GM23338 (cell line): ENCODE measurements around the gene FOXN4. TPM values are rescaled to one million over a fixed set of nuclear protein-coding genes. Genes with fewer than 3 reads are reported as not detected.
A peak's percentile ranks its signal among the peaks of the same experiment; 100 is the strongest.

Experiments
- ATAC-seq: fragments of 200-7000 bp; cut with Tn5 transposase; 3 replicates; pipeline ENCODE4 v1.9.1; 2020
- DNase-seq: peaks from one replicate; pipeline ENCODE4 v3.0.0-alpha.2; 2015; ENCODE audit warnings: low spot score
- H2AFZ ChIP-seq: fragments of 200-600 bp; sonication (generic); 2 replicates; pipeline ENCODE4 v1.8.0; 2016; ENCODE audit warnings: antibody characterized with exemption, mild to moderate bottlenecking, moderate library complexity
- H3F3A ChIP-seq: fragments of 200-600 bp; sonication (generic); replicated peaks from 2 replicates; pipeline ENCODE4 v1.8.0; 2017; ENCODE audit warnings: antibody characterized with exemption, mixed run types, low read depth
- H3K27ac ChIP-seq: fragments of 200-600 bp; sonication (generic); 2 replicates; pipeline ENCODE4 v1.6.1; 2016; ENCODE audit warnings: low read depth
- H3K27me3 ChIP-seq: fragments of 200-600 bp; sonication (generic); 2 replicates; pipeline ENCODE4 v1.8.0; 2016; ENCODE audit warnings: mild to moderate bottlenecking, mixed run types, moderate library complexity; ENCODE audit not compliant: insufficient read depth
- H3K36me3 ChIP-seq: fragments of 200-600 bp; sonication (generic); 2 replicates; pipeline ENCODE4 v1.8.0; 2016; ENCODE audit warnings: mild to moderate bottlenecking; ENCODE audit not compliant: insufficient read depth
- H3K4me1 ChIP-seq: fragments of 200-600 bp; sonication (generic); 2 replicates; pipeline ENCODE4 v1.8.0; 2016; ENCODE audit warnings: mild to moderate bottlenecking, moderate library complexity; ENCODE audit not compliant: insufficient read depth
- H3K4me2 ChIP-seq: fragments of 200-600 bp; sonication (generic); 2 replicates; pipeline ENCODE4 v1.7.1; 2017; ENCODE audit warnings: mixed run types
- H3K4me3 ChIP-seq: fragments of 200-600 bp; sonication (generic); 2 replicates; pipeline ENCODE4 v1.6.1; 2016; ENCODE audit warnings: mixed run types
- H3K79me2 ChIP-seq: fragments of 200-600 bp; sonication (generic); replicated peaks from 2 replicates; pipeline ENCODE4 v1.8.0; 2017; ENCODE audit warnings: mild to moderate bottlenecking; ENCODE audit not compliant: insufficient read depth
- H3K9me2 ChIP-seq: fragments of 200-600 bp; sonication (generic); 2 replicates; pipeline ENCODE4 v1.8.0; 2017; ENCODE audit not compliant: insufficient read depth
- H4K20me1 ChIP-seq: fragments of 200-600 bp; sonication (generic); replicated peaks from 2 replicates; pipeline ENCODE4 v1.8.0; 2017; ENCODE audit warnings: mild to moderate bottlenecking; ENCODE audit not compliant: insufficient read depth
- H3K27ac Mint-ChIP-seq: 2 replicates; pipeline ENCODE4 v1.8.0; 2020; ENCODE audit warnings: inconsistent platforms, mild to moderate bottlenecking, moderate library complexity, mixed read lengths
- H3K27me3 Mint-ChIP-seq: 3 replicates; pipeline ENCODE4 v1.8.0; 2022; ENCODE audit warnings: low read depth, mild to moderate bottlenecking, moderate library complexity, mixed read lengths, inconsistent platforms; ENCODE audit not compliant: insufficient read depth, poor library complexity
- H3K36me3 Mint-ChIP-seq: 3 replicates; pipeline ENCODE4 v1.8.0; 2021; ENCODE audit warnings: low read depth, mild to moderate bottlenecking, inconsistent platforms, moderate library complexity, mixed read lengths
- H3K4me1 Mint-ChIP-seq: 3 replicates; pipeline ENCODE4 v1.8.0; 2020; ENCODE audit warnings: mild to moderate bottlenecking, inconsistent platforms, mixed read lengths
- H3K4me3 Mint-ChIP-seq: 3 replicates; pipeline ENCODE4 v1.8.0; 2021; ENCODE audit warnings: moderate library complexity, mild to moderate bottlenecking, inconsistent platforms, mixed read lengths
- H3K9me3 Mint-ChIP-seq: 3 replicates; pipeline ENCODE4 v1.8.0; 2020; ENCODE audit warnings: moderate library complexity, mild to moderate bottlenecking, inconsistent platforms, mixed read lengths
- NANOG ChIP-seq: IDR thresholded peaks from 2 replicates; pipeline ENCODE4 v1.6.1; 2016; ENCODE audit warnings: antibody characterized with exemption, borderline replicate concordance
- long read RNA-seq: library from polyadenylated mRNA; unstranded; transcript quantifications from one replicate; pipeline ENCODE4 v2.0.0, GENCODE V29; 2020; ENCODE audit not compliant: unreplicated experiment
- polyA plus RNA-seq: library from polyadenylated mRNA; unstranded; fragments of >200 nt; fragmentation: Nextera tagmentation; extraction: Ambion mirVana; gene quantifications from 2 replicates; pipeline ENCODE4 v1.2.1, GENCODE V29; 2016
- total RNA-seq: library from RNA; depleted of rRNA; stranded (reverse); fragments of >200 nt; shearing (Covaris generic); gene quantifications from 2 replicates; pipeline ENCODE4 v1.2.3, GENCODE V29; 2014; rRNA removed
- TF ChIP-seq, protein P1 (sequence below): IDR thresholded peaks from one replicate; pipeline ENCODE4 v1.6.1; 2018; ENCODE audit warnings: antibody characterized with exemption; ENCODE audit not compliant: unreplicated experiment
- TF ChIP-seq, protein P2 (sequence below): IDR thresholded peaks from 2 replicates; pipeline ENCODE4 v1.6.1; 2016; ENCODE audit warnings: antibody characterized with exemption
- TF ChIP-seq, protein P3 (sequence below): fragments of 250-450 bp; sonication (Bioruptor Pico); IDR thresholded peaks from 2 replicates; pipeline ENCODE4 v1.5.0; 2020; ENCODE audit warnings: mild to moderate bottlenecking, moderate library complexity

Gene FOXN4, protein sequence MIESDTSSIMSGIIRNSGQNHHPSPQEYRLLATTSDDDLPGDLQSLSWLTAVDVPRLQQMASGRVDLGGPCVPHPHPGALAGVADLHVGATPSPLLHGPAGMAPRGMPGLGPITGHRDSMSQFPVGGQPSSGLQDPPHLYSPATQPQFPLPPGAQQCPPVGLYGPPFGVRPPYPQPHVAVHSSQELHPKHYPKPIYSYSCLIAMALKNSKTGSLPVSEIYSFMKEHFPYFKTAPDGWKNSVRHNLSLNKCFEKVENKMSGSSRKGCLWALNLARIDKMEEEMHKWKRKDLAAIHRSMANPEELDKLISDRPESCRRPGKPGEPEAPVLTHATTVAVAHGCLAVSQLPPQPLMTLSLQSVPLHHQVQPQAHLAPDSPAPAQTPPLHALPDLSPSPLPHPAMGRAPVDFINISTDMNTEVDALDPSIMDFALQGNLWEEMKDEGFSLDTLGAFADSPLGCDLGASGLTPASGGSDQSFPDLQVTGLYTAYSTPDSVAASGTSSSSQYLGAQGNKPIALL
- total RNA-seq = 0.35 TPM in 1 of 2 replicates, not detected in the other
- 0.43 and 0.47 TPM in 2 replicates for polyA plus RNA-seq
- long read RNA-seq = 0 reads

DNA sequence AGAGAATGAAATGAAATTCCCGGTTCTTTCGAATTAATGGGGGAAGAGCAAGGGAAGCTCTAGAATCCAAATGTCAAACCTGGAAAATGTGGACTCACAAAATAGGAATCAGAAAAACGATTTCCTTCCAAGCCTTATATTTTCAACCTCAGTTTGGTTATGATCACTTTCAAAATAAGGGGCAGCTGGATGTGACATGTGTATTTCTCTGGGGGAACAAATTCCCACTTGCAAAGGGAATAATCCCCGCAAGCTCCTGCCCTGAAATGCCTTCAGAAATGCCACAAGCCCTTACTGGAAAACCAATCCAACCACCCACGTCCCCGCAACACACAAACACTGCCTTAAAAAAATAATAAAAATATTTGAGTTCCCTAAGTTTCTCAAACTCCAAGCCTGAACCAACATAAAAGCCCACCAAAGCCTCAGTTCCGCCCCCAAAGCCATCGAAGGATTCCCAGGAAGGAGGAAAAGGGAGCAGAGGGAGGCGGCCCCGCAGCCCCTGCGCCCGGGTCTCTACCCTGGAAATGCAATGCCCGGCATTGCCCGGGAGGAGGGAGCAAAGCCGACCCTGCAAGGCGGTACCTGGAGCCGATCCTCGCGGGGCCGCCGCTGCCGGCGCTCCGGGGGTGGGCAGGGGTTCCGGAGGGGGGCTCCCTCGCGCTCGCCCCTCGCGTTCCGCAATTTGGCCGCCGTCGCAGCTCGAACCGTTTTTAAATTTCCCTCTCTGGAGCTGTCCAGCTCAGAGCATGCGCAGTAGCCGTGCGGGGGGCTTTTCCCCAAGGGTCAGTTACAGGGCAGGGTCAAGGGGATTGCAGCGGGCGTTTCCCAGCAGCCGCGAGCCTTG, at the start of gene FOXN4:
FOXN4 (minus strand) TSS at position 751 of the 847 bp plus-strand sequence. CDS start 963 bp downstream, outside the sequence.
- Mint-ChIP-seq H3K27ac (no peak within 1 kb of the TSS), H3K4me1 (peaks cover 6% of the 10 kb centered on the region; the same call in 1 of the 3 replicates), H3K9me3 (no peaks in the 10 kb centered on the region), H3K36me3 (no peaks in the 10 kb centered on the region; the same call in 2 of the 3 replicates), H3K4me3 (peak within 1 kb of the TSS; percentile 95), H3K27me3 (peaks cover 49% of the 10 kb centered on the region)
- TF ChIP-seq, protein P1, sequence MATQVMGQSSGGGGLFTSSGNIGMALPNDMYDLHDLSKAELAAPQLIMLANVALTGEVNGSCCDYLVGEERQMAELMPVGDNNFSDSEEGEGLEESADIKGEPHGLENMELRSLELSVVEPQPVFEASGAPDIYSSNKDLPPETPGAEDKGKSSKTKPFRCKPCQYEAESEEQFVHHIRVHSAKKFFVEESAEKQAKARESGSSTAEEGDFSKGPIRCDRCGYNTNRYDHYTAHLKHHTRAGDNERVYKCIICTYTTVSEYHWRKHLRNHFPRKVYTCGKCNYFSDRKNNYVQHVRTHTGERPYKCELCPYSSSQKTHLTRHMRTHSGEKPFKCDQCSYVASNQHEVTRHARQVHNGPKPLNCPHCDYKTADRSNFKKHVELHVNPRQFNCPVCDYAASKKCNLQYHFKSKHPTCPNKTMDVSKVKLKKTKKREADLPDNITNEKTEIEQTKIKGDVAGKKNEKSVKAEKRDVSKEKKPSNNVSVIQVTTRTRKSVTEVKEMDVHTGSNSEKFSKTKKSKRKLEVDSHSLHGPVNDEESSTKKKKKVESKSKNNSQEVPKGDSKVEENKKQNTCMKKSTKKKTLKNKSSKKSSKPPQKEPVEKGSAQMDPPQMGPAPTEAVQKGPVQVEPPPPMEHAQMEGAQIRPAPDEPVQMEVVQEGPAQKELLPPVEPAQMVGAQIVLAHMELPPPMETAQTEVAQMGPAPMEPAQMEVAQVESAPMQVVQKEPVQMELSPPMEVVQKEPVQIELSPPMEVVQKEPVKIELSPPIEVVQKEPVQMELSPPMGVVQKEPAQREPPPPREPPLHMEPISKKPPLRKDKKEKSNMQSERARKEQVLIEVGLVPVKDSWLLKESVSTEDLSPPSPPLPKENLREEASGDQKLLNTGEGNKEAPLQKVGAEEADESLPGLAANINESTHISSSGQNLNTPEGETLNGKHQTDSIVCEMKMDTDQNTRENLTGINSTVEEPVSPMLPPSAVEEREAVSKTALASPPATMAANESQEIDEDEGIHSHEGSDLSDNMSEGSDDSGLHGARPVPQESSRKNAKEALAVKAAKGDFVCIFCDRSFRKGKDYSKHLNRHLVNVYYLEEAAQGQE = peak; percentile 69
- TF ChIP-seq, protein P2, sequence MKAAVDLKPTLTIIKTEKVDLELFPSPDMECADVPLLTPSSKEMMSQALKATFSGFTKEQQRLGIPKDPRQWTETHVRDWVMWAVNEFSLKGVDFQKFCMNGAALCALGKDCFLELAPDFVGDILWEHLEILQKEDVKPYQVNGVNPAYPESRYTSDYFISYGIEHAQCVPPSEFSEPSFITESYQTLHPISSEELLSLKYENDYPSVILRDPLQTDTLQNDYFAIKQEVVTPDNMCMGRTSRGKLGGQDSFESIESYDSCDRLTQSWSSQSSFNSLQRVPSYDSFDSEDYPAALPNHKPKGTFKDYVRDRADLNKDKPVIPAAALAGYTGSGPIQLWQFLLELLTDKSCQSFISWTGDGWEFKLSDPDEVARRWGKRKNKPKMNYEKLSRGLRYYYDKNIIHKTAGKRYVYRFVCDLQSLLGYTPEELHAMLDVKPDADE = no peak
- DNase-seq (peak; percentile 71), ATAC-seq (peak; percentile 80)
- peak within 1 kb of the TSS; percentile 89 for H3K4me2 ChIP-seq
- no peaks in the 10 kb centered on the region for H4K20me1 ChIP-seq
- peaks cover 59% of the 10 kb centered on the region for H3K27me3 ChIP-seq
- H3K27ac ChIP-seq = no peak within 1 kb of the TSS
- no peaks in the 10 kb centered on the region for H3K9me2 ChIP-seq
- H3K4me3 ChIP-seq = peak within 1 kb of the TSS; percentile 74
- H3F3A ChIP-seq = no peaks in the 10 kb centered on the region
- H3K4me1 ChIP-seq = peaks cover 13% of the 10 kb centered on the region; the same call in 1 of the 2 replicates
- no peaks in the 10 kb centered on the region for H3K36me3 ChIP-seq
- H3K79me2 ChIP-seq = no peaks in the 10 kb centered on the region
- peak within 1 kb of the TSS; percentile 100 for H2AFZ ChIP-seq

DNA sequence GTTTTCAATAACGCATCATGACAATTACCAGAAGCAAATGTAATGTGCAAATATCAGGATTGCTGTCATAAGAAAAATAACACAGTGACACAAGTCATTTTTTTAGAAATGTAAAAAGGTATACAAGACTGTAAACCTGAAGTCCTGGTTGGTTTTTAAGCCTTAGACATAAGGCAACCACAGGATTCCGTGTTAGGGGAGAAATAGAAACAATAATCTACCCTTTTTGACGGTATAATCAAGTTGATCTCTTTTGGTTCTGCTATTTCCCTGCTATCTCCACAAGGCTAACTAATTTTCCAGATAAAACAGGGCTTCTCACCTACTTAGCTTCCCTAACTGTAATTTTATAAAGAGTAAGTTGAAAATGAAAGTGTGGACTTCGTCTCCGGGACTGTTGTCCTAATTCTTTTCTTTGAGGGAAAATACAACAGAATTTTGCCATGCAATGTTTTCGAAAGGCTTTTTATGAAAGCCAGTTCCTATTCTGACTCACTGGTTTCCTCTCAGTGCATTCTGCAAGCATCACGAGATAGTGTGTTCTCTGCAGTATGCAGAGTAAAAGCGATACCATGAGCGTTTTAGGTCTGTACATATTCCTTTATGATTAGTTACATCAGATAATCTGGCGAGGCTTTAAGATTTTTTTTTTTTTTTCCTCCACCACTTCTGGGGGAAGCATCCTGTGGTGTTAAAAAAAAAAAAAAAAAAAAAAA, 49.2 kb upstream of the FOXN4 start:
- Mint-ChIP-seq H3K36me3 (no peaks in the 10 kb centered on the region), H3K4me1 (peaks cover 6% of the 10 kb centered on the region; the same call in 2 of the 3 replicates), H3K27me3 (peaks cover 4% of the 10 kb centered on the region), H3K4me3 (no peak overlapping the region), H3K9me3 (no peaks in the 10 kb centered on the region), H3K27ac (no peak overlapping the region)
- H3F3A ChIP-seq = no peaks in the 10 kb centered on the region
- DNase-seq (no peak), ATAC-seq (no peak)
- H3K4me1 ChIP-seq = no peaks in the 10 kb centered on the region
- H4K20me1 ChIP-seq = no peaks in the 10 kb centered on the region
- no peaks in the 10 kb centered on the region for H3K27me3 ChIP-seq
- H3K27ac ChIP-seq = no peak overlapping the region
- no peaks in the 10 kb centered on the region; the same call in 1 of the 2 replicates for H3K9me2 ChIP-seq
- no peak overlapping the region for H3K4me2 ChIP-seq
- no peak overlapping the region for H3K4me3 ChIP-seq
- H3K79me2 ChIP-seq = no peaks in the 10 kb centered on the region
- H3K36me3 ChIP-seq = no peaks in the 10 kb centered on the region
- no peak overlapping the region for H2AFZ ChIP-seq
- no peak for TF ChIP-seq NANOG
- TF ChIP-seq, protein P3, sequence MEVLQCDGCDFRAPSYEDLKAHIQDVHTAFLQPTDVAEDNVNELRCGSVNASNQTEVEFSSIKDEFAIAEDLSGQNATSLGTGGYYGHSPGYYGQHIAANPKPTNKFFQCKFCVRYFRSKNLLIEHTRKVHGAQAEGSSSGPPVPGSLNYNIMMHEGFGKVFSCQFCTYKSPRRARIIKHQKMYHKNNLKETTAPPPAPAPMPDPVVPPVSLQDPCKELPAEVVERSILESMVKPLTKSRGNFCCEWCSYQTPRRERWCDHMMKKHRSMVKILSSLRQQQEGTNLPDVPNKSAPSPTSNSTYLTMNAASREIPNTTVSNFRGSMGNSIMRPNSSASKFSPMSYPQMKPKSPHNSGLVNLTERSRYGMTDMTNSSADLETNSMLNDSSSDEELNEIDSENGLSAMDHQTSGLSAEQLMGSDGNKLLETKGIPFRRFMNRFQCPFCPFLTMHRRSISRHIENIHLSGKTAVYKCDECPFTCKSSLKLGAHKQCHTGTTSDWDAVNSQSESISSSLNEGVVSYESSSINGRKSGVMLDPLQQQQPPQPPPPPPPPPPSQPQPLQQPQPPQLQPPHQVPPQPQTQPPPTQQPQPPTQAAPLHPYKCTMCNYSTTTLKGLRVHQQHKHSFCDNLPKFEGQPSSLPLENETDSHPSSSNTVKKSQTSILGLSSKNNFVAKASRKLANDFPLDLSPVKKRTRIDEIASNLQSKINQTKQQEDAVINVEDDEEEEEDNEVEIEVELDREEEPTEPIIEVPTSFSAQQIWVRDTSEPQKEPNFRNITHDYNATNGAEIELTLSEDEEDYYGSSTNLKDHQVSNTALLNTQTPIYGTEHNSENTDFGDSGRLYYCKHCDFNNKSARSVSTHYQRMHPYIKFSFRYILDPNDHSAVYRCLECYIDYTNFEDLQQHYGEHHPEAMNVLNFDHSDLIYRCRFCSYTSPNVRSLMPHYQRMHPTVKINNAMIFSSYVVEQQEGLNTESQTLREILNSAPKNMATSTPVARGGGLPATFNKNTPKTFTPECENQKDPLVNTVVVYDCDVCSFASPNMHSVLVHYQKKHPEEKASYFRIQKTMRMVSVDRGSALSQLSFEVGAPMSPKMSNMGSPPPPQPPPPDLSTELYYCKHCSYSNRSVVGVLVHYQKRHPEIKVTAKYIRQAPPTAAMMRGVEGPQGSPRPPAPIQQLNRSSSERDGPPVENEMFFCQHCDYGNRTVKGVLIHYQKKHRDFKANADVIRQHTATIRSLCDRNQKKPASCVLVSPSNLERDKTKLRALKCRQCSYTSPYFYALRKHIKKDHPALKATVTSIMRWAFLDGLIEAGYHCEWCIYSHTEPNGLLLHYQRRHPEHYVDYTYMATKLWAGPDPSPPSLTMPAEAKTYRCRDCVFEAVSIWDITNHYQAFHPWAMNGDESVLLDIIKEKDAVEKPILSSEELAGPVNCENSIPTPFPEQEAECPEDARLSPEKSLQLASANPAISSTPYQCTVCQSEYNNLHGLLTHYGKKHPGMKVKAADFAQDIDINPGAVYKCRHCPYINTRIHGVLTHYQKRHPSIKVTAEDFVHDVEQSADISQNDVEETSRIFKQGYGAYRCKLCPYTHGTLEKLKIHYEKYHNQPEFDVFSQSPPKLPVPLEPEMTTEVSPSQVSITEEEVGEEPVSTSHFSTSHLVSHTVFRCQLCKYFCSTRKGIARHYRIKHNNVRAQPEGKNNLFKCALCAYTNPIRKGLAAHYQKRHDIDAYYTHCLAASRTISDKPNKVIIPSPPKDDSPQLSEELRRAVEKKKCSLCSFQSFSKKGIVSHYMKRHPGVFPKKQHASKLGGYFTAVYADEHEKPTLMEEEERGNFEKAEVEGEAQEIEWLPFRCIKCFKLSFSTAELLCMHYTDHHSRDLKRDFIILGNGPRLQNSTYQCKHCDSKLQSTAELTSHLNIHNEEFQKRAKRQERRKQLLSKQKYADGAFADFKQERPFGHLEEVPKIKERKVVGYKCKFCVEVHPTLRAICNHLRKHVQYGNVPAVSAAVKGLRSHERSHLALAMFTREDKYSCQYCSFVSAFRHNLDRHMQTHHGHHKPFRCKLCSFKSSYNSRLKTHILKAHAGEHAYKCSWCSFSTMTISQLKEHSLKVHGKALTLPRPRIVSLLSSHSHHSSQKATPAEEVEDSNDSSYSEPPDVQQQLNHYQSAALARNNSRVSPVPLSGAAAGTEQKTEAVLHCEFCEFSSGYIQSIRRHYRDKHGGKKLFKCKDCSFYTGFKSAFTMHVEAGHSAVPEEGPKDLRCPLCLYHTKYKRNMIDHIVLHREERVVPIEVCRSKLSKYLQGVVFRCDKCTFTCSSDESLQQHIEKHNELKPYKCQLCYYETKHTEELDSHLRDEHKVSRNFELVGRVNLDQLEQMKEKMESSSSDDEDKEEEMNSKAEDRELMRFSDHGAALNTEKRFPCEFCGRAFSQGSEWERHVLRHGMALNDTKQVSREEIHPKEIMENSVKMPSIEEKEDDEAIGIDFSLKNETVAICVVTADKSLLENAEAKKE (CRISPR knock-in tag) = no peak
